ENCODE measurements around the gene IL17RD. TPM values are rescaled to one million over a fixed set of nuclear protein-coding genes. Genes with fewer than 3 reads are reported as not detected.
A peak's percentile ranks its signal among the peaks of the same experiment; 100 is the strongest.

The IL17RD gene
- polyA plus RNA-seq, 1 experiment, result 0.60 TPM

- H3K36me3 ChIP-seq (ENCODE audit: control insufficient read depth, insufficient read depth, low read length), result no peaks in the 10 kb centered on the region
- H3K27me3 ChIP-seq (ENCODE audit: control insufficient read depth, insufficient read depth, low read length), result peaks cover 2% of the 10 kb centered on the region
- ChIA-PET CTCF (interaction anchor here (0.5 to 1.5 kb wide), 5 partner anchors 12 to 303 kb away, joined by 3 to 7 read pairs (median 3); no protein-coding TSS in a partner anchor), POLR2A (no interaction called here)
- no peak for TF ChIP-seq CTCF (IDR thresholded peaks at IDR 0.05; ENCODE audit: insufficient read depth, low read depth, low read length)
- no peak for DNase-seq (ENCODE audit: low read depth)
- H3K4me3 ChIP-seq (ENCODE audit: low read depth, low read length), result no peak overlapping the region
Observed at GRCh38 chr3:57093971-57094535, 71.1 kb downstream of the IL17RD start.

- no peak for TF ChIP-seq CTCF (IDR thresholded peaks at IDR 0.05; ENCODE audit: insufficient read depth, low read depth, low read length)
- Histone ChIP-seq H3K27me3 (ENCODE audit: control insufficient read depth, insufficient read depth, low read length) (peaks cover 3% of the 10 kb centered on the region), H3K4me3 (ENCODE audit: low read depth, low read length) (no peak overlapping the region), H3K36me3 (ENCODE audit: control insufficient read depth, insufficient read depth, low read length) (no peaks in the 10 kb centered on the region)
- no peak for DNase-seq (ENCODE audit: low read depth)
- POLR2A ChIA-PET, result no interaction called here
- CTCF ChIA-PET, result interaction anchor here (0.6 to 1.5 kb wide), 4 partner anchors 12 to 304 kb away, joined by 3 to 7 read pairs (median 3); no protein-coding TSS in a partner anchor
Observed at GRCh38 chr3:57093489-57093888, 71.7 kb downstream of the IL17RD start.

GRCh38 chr3:57091521-57092273 is 73.5 kb downstream of the IL17RD start:
- Histone ChIP-seq H3K36me3 (ENCODE audit: control insufficient read depth, insufficient read depth, low read length) (no peaks in the 10 kb centered on the region), H3K4me3 (ENCODE audit: low read depth, low read length) (no peak overlapping the region), H3K27me3 (ENCODE audit: control insufficient read depth, insufficient read depth, low read length) (peaks cover 8% of the 10 kb centered on the region)
- ChIA-PET POLR2A (no interaction called here), CTCF (interaction anchor here (0.6 to 2.9 kb wide), 5 partner anchors 8 to 96 kb away, joined by 3 to 10 read pairs (median 4); no protein-coding TSS in a partner anchor)
- DNase-seq (ENCODE audit: low read depth), result peak; percentile 18
- TF ChIP-seq CTCF (IDR thresholded peaks at IDR 0.05; ENCODE audit: insufficient read depth, low read depth, low read length), result no peak

- Histone ChIP-seq H3K4me3 (ENCODE audit: low read depth, low read length) (no peak overlapping the region), H3K36me3 (ENCODE audit: control insufficient read depth, insufficient read depth, low read length) (no peaks in the 10 kb centered on the region), H3K27me3 (ENCODE audit: control insufficient read depth, insufficient read depth, low read length) (peaks cover 8% of the 10 kb centered on the region)
- ChIA-PET POLR2A (no interaction called here), CTCF (interaction anchor here (1.1 kb wide), 1 partner anchor 54 kb away, joined by 3 read pairs; no protein-coding TSS in a partner anchor)
- no peak for DNase-seq (ENCODE audit: low read depth)
- TF ChIP-seq CTCF (IDR thresholded peaks at IDR 0.05; ENCODE audit: insufficient read depth, low read depth, low read length), result no peak
Observed at GRCh38 chr3:57089043-57089442, 76.1 kb downstream of the IL17RD start.

- Histone ChIP-seq H3K4me3 (ENCODE audit: low read depth, low read length) (no peak overlapping the region), H3K27me3 (ENCODE audit: control insufficient read depth, insufficient read depth, low read length) (peaks cover 8% of the 10 kb centered on the region), H3K36me3 (ENCODE audit: control insufficient read depth, insufficient read depth, low read length) (no peaks in the 10 kb centered on the region)
- POLR2A ChIA-PET, result no interaction called here
- DNase-seq (ENCODE audit: low read depth), result no peak
- CTCF ChIA-PET, result interaction anchor here (1.0 kb wide), 1 partner anchor 11 kb away, joined by 3 read pairs; no protein-coding TSS in a partner anchor
- no peak for TF ChIP-seq CTCF (IDR thresholded peaks at IDR 0.05; ENCODE audit: insufficient read depth, low read depth, low read length)
Observed at GRCh38 chr3:57088503-57088902, 76.7 kb downstream of the IL17RD start.

Measured in BJ (cell line).